A549 (cell line): ENCODE results near the gene SMYD5. TPM values are rescaled to one million over a fixed set of nuclear protein-coding genes. Genes with fewer than 3 reads are reported as not detected.
A peak's percentile ranks its signal among the peaks of the same experiment; 100 is the strongest.

Experiments used
- CBX2 ChIP-seq: fragments of 200-600 bp; sonication (generic); IDR thresholded peaks from 2 replicates; pipeline ENCODE4 v1.6.1; 2016; ENCODE audit warnings: low read depth, mild to moderate bottlenecking, borderline replicate concordance
- CHD2 ChIP-seq: fragments of 150-350 bp; IDR thresholded peaks from 2 replicates; pipeline ENCODE4 v1.6.1; 2014; ENCODE audit warnings: low read length; ENCODE audit not compliant: partially characterized antibody
- EHF ChIP-seq: fragments of 250-450 bp; sonication (Bioruptor Pico); IDR thresholded peaks from 2 replicates; pipeline ENCODE4 v1.5.0; 2020; ENCODE audit warnings: mild to moderate bottlenecking
- EP300 ChIP-seq, 2 experiments: fragments of >200 bp; sonication (Bioruptor Twin); formaldehyde crosslinking; IDR thresholded peaks; 2 replicates in 1 of 2; 3 replicates in 1 of 2; pipeline ENCODE4 v1.6.1; 2016 to 2017
- HOXA7 ChIP-seq: fragments of 250-450 bp; sonication (Bioruptor Pico); IDR thresholded peaks from 2 replicates; pipeline ENCODE4 v1.5.0; 2020; ENCODE audit warnings: mild to moderate bottlenecking, moderate library complexity
- KDM5A ChIP-seq: fragments of 200-600 bp; sonication (generic); IDR thresholded peaks from 2 replicates; pipeline ENCODE4 v1.6.1; 2016; ENCODE audit warnings: antibody characterized with exemption, mild to moderate bottlenecking
- MAZ ChIP-seq: fragments of 150-350 bp; IDR thresholded peaks from 2 replicates; pipeline ENCODE4 v1.6.1; 2014; ENCODE audit warnings: antibody characterized with exemption, low read depth, low read length, borderline replicate concordance
- NPAS2 ChIP-seq: fragments of 250-450 bp; sonication (Bioruptor Pico); IDR thresholded peaks from 2 replicates; pipeline ENCODE4 v1.8.0; 2022; ENCODE audit warnings: mild to moderate bottlenecking, moderate library complexity, borderline replicate concordance
- NR3C1 ChIP-seq: fragments of >200 bp; sonication (Bioruptor Twin); formaldehyde crosslinking; IDR thresholded peaks from 3 replicates; pipeline ENCODE4 v1.6.1; 2017
- PHF8 ChIP-seq: fragments of 200-600 bp; sonication (generic); IDR thresholded peaks from 2 replicates; pipeline ENCODE4 v1.6.1; 2016; ENCODE audit warnings: low read depth, mild to moderate bottlenecking, antibody characterized with exemption, moderate library complexity, borderline replicate concordance
- POLR2AphosphoS2 ChIP-seq: conservative IDR thresholded peaks from 2 replicates; pipeline ENCODE4 v1.6.1; 2012; ENCODE audit warnings: low read length, improper control_type of control experiment, inconsistent platforms
- SREBF2 ChIP-seq: fragments of 450-650 bp; IDR thresholded peaks from 2 replicates; pipeline ENCODE4 v1.6.1; 2014; ENCODE audit warnings: mild to moderate bottlenecking, moderate library complexity
- TFCP2L1 ChIP-seq: fragments of 250-450 bp; sonication (Bioruptor Pico); IDR thresholded peaks from 2 replicates; pipeline ENCODE4 v1.5.0; 2021; ENCODE audit warnings: mild to moderate bottlenecking
- TP53 ChIP-seq: fragments of 250-450 bp; sonication (Bioruptor Pico); IDR thresholded peaks from 2 replicates; pipeline ENCODE4 v1.5.0; 2021; ENCODE audit warnings: mild to moderate bottlenecking, moderate library complexity
- ZC3H11A ChIP-seq: fragments of 450-650 bp; IDR thresholded peaks from 2 replicates; pipeline ENCODE4 v1.6.1; 2014; ENCODE audit warnings: antibody characterized with exemption, mild to moderate bottlenecking
- ZSCAN20 ChIP-seq: fragments of 250-450 bp; sonication (Bioruptor Pico); IDR thresholded peaks from 2 replicates; pipeline ENCODE4 v1.8.0; 2022; ENCODE audit warnings: mild to moderate bottlenecking, moderate library complexity
- polyA plus RNA-seq, 4 experiments: library from polyadenylated mRNA; depleted of rRNA in 3 of 4; stranded (reverse); fragments of >200 nt; fragmentation: RNase III in 1 of 4; extraction: RNeasy Plus Mini Kit Qiagen cat#74134 plus additional on column Dnase treatment in 1 of 4; gene quantifications; 2 replicates in 3 of 4; 3 replicates in 1 of 4; pipeline ENCODE4 v1.2.3, GENCODE V29; 2011 to 2017
- TF ChIP-seq, protein P1 (sequence below): fragments of >200 bp; sonication (Bioruptor Twin); formaldehyde crosslinking; IDR thresholded peaks from 3 replicates; pipeline ENCODE4 v1.5.1; 2016
- TF ChIP-seq, protein P2 (sequence below): IDR thresholded peaks from 2 replicates; pipeline ENCODE4 v1.6.1; 2012; ENCODE audit warnings: low read depth, borderline replicate concordance
- TF ChIP-seq, protein P3 (sequence below): fragments of 250-450 bp; sonication (Bioruptor Pico); IDR thresholded peaks from 2 replicates; pipeline ENCODE4 v1.5.0; 2021; ENCODE audit warnings: mild to moderate bottlenecking, moderate library complexity, borderline replicate concordance
- TF ChIP-seq, protein P4 (sequence below): fragments of >200 bp; sonication (Bioruptor Twin); formaldehyde crosslinking; IDR thresholded peaks from 3 replicates; pipeline ENCODE4 v1.6.1; 2016
- TF ChIP-seq, protein P5 (sequence below): IDR thresholded peaks from 2 replicates; pipeline ENCODE4 v1.6.1; 2012
- TF ChIP-seq, protein P6 (sequence below): IDR thresholded peaks from 2 replicates; pipeline ENCODE4 v1.6.1; 2012

The SMYD5 gene
- polyA plus RNA-seq, 2 of the 4 experiments (the other 2 are of a cell fraction) = 40.3 to 46.7 TPM

DNA sequence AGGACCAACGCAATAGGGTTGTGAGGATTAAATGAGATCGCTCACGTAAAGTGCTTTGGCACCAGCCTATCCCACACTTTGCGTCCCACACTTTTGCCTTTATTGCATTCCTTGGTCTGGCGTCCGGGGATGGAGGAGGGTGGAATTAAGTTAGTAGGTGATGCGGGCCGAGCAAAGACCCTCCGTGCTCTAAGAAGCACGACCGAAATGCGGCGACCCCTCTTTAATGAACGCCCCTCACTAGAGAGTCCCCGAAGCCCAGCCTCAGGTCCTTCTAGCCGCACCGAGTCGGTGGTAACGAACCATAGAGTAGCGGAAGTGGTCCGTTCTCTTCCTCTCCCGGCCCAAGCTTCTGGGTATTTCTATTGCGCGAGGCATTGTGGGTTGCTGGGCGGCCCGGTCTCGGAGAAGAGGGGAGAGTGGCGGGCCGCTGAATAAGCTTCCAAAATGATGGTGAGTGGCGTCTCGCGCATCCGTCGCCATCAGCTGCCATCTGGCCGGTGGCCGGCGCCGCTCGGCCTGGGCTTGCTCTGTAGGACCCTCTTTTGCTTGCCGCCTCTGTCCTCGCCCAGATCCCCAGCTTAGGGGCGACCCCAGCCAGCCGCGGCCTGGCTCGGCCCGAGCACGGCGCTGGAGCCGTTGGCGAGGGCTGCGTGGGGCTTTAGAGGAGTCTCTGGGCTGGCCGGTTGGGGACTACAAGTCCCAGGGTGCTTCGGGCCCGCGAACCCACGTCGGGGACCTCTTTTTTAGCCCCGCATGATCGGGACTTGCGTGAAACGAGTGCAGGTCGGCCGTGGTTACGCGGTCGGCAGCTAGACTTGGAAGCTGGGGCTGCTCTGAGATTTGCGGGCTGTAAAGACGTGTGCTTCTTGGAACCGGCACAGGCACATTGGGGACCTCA lies 20.1 kb downstream of the SMYD5 start, which contains the start of gene CCT7 (continued):
- TF ChIP-seq, protein P1, sequence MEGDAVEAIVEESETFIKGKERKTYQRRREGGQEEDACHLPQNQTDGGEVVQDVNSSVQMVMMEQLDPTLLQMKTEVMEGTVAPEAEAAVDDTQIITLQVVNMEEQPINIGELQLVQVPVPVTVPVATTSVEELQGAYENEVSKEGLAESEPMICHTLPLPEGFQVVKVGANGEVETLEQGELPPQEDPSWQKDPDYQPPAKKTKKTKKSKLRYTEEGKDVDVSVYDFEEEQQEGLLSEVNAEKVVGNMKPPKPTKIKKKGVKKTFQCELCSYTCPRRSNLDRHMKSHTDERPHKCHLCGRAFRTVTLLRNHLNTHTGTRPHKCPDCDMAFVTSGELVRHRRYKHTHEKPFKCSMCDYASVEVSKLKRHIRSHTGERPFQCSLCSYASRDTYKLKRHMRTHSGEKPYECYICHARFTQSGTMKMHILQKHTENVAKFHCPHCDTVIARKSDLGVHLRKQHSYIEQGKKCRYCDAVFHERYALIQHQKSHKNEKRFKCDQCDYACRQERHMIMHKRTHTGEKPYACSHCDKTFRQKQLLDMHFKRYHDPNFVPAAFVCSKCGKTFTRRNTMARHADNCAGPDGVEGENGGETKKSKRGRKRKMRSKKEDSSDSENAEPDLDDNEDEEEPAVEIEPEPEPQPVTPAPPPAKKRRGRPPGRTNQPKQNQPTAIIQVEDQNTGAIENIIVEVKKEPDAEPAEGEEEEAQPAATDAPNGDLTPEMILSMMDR = no peak
- TF ChIP-seq TFCP2L1 (CRISPR knock-in tag) = no peak
- no peak for TF ChIP-seq MAZ
- TF ChIP-seq EP300 (IDR thresholded peaks at IDR 0.05) = no peak
- peak; percentile 89 for TF ChIP-seq HOXA7
- TF ChIP-seq, protein P2, sequence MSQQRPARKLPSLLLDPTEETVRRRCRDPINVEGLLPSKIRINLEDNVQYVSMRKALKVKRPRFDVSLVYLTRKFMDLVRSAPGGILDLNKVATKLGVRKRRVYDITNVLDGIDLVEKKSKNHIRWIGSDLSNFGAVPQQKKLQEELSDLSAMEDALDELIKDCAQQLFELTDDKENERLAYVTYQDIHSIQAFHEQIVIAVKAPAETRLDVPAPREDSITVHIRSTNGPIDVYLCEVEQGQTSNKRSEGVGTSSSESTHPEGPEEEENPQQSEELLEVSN = peak; percentile 57
- TF ChIP-seq ZC3H11A = no peak
- TF ChIP-seq SREBF2 = no peak
- no peak for TF ChIP-seq ZSCAN20 (CRISPR knock-in tag)
- no peak for TF ChIP-seq NPAS2 (CRISPR knock-in tag)
- TF ChIP-seq KDM5A = 0 out of 2 replicates have a peak, but pooled peaks have one; percentile 26
- TF ChIP-seq, protein P3, sequence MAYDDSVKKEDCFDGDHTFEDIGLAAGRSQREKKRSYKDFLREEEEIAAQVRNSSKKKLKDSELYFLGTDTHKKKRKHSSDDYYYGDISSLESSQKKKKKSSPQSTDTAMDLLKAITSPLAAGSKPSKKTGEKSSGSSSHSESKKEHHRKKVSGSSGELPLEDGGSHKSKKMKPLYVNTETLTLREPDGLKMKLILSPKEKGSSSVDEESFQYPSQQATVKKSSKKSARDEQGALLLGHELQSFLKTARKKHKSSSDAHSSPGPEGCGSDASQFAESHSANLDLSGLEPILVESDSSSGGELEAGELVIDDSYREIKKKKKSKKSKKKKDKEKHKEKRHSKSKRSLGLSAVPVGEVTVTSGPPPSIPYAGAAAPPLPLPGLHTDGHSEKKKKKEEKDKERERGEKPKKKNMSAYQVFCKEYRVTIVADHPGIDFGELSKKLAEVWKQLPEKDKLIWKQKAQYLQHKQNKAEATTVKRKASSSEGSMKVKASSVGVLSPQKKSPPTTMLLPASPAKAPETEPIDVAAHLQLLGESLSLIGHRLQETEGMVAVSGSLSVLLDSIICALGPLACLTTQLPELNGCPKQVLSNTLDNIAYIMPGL (CRISPR knock-in tag) = peak; percentile 84; the same call in 1 of the 2 replicates
- peak; percentile 99 for TF ChIP-seq PHF8
- TF ChIP-seq EHF (CRISPR knock-in tag) = no peak
- TF ChIP-seq NR3C1 = no peak
- 0 out of 2 replicates have a peak, but pooled peaks have one; percentile 43 for TF ChIP-seq TP53 (CRISPR knock-in tag)
- no peak for TF ChIP-seq CHD2
- TF ChIP-seq, protein P4, sequence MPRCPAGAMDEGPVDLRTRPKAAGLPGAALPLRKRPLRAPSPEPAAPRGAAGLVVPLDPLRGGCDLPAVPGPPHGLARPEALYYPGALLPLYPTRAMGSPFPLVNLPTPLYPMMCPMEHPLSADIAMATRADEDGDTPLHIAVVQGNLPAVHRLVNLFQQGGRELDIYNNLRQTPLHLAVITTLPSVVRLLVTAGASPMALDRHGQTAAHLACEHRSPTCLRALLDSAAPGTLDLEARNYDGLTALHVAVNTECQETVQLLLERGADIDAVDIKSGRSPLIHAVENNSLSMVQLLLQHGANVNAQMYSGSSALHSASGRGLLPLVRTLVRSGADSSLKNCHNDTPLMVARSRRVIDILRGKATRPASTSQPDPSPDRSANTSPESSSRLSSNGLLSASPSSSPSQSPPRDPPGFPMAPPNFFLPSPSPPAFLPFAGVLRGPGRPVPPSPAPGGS = peak; percentile 98
- TF ChIP-seq, protein P5, sequence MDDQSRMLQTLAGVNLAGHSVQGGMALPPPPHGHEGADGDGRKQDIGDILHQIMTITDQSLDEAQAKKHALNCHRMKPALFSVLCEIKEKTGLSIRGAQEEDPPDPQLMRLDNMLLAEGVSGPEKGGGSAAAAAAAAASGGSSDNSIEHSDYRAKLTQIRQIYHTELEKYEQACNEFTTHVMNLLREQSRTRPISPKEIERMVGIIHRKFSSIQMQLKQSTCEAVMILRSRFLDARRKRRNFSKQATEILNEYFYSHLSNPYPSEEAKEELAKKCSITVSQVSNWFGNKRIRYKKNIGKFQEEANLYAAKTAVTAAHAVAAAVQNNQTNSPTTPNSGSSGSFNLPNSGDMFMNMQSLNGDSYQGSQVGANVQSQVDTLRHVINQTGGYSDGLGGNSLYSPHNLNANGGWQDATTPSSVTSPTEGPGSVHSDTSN = peak; percentile 79
- TF ChIP-seq POLR2AphosphoS2 = no peak
- no peak for TF ChIP-seq CBX2
- TF ChIP-seq, protein P6, sequence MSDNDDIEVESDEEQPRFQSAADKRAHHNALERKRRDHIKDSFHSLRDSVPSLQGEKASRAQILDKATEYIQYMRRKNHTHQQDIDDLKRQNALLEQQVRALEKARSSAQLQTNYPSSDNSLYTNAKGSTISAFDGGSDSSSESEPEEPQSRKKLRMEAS = peak; percentile 96
- TF ChIP-seq, all 56 proteins: peak for 19
